Raji (cell line): ENCODE data around the gene LMO3.

ENCODE experiments used
- POLR2A ChIP-seq: IDR thresholded peaks from 2 replicates; pipeline ENCODE4 v1.6.1; 2011; ENCODE audit warnings: low read depth, low read length, control low read depth; ENCODE audit not compliant: insufficient read depth

The LMO3 gene

DNA sequence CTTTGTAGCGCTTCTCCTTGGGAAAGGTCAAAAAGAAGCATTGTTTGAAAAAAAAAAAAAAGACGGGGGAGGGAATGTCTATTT is at the start of gene LMO3:
TSS of gene LMO3 (minus strand) at position 46 of the 84 bp plus-strand sequence. CDS start 5,302 bp downstream, outside the sequence.
- no peak for TF ChIP-seq POLR2A

DNA sequence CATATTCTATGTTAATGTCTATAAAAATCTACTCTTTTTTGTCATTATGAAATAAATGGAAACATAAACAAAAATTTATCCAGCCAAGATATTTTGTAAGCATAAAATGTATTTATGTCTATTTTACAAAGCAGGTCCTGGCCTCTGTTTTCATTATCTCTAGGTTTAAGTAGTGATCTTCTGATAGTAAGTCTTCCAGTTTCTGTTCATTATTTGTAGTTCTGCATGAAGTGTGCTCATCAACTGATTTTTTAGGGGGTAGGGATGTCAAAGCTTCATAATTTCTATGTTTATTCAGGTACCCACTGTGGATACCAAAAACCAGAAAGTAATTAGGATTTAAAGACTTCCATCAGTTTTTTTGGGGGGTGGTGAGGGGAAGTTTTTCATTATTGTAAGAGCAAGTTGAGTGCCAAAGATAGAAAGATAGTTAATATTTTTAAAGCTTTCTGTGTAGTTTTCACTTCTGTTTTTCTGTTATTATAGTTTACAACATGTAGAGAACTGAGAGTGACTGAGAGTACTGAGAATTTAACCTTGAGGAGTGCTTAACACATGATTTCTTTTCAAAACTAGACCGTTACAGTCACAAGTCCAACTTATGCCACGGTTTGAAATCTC is 30.6 kb upstream of the LMO3 start:
- TF ChIP-seq POLR2A = no peak

DNA sequence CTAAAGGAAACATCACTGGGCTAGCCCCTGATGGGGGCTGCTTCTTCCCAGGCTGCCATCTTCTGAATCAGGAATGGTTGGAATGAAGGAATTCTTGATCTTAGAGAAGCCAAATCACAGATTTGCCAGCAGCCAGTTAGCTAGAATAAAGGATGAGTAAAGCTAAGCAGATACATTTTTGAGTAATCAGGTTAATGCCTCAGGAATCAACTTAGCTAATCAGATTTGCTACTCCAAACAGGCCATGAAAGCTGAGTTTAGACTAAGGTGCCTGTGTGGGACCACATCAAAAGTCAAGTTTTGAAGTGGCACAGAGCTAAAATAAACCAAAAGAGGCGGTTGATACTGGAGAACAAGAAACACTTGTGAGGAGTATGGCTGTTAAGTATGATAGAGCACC is 28.8 kb upstream of the LMO3 start:
- no peak for TF ChIP-seq POLR2A

- no peak for TF ChIP-seq POLR2A
Observed at GRCh38 chr12:16626991-16627390, 21.0 kb upstream of the LMO3 start.

- TF ChIP-seq POLR2A = no peak
Observed at GRCh38 chr12:16622338-16622737, 16.4 kb upstream of the LMO3 start.

GRCh38 chr12:16619537-16619936 is 13.6 kb upstream of the LMO3 start:
- TF ChIP-seq POLR2A = no peak

DNA sequence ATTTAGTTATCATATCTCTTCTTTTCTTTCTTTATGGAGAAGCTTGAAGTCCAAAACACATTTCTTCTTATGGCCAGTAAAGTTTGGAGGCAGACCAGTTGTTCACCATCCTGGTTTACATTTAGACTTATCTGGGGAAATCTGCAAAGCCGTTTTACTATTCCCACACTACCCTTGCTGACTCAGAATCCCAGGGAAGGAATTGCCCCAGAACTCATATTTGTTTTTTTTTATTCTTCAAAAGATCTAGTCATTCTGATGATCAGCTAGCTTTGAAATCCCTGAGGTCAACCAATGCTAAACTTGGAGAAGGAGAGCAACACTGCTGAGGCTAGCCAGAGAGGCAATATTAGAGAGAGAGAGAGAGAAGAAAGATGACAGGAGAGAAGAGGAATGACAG is 12.3 kb upstream of the LMO3 start:
- TF ChIP-seq POLR2A = no peak

DNA sequence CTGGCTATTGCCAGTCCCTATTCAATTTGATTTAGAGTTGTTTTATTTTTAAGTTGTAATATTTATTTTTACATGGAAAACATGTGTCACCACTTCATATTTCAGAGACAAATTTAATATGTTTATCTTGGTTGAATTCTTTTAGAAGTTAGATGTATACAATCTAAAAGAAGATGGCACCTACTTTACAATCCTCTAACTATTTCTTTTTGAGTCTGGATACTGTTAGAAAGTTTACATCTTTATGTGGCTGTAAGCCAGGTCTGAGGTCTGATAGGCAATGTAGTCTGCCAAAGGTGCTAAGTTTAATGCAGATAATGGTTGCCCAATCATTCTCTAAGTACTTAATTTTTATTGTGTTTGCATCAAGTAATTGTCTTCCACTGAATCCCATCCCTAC is 7.2 kb upstream of the LMO3 start:
- no peak for TF ChIP-seq POLR2A

GRCh38 chr12:16612647-16613046 is 6.7 kb upstream of the LMO3 start:
- TF ChIP-seq POLR2A = no peak

GRCh38 chr12:16611146-16611545 is 5.2 kb upstream of the LMO3 start:
- no peak for TF ChIP-seq POLR2A

DNA sequence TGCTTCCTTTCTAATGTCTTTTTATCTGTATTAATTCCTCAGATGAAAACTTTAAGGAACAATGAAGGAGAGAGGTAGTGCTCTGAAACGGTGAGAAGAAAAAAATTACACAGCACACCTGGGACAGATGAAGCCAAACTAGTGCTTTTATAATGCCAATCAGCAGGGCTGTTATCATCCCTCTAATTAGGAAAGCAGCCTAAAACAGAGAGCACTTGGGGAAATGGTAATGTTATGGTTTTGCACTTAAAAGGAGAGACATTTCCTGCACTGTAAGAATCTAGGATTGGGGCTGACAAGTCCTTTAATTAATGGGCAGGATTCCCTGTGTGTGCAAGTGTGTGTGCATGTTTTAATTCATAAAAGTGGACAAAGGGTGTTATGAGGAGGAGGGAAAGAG is 4.8 kb upstream of the LMO3 start:
- no peak for TF ChIP-seq POLR2A

DNA sequence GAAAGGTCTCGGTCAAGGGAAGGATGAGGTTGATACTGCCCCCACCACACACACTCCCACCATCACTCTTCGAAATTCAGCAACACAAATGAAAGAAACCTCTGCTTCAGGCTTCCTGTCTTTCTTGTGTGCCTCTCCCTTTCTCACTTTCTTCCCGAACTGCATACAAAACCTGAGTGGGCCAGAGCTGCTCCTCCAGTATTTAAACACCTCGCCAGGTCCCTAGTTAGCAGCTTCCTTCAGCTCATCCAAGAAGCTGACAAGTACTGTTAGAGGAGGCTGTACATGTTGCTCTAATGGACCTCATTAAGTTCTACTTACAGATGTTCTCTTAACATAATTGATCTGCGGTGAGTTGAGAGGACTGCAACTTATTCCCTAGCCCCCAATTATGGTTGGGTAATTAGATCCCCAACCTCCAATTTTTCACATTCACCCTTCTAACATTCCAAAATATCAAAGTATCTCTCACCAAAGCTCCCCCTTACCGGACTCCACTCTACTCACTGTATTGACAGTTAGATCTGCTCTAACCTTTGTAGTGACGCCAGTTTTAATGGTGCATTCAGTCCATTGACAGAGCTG is 4.1 kb upstream of the LMO3 start:
- no peak for TF ChIP-seq POLR2A

GRCh38 chr12:16608946-16609539 is 3.1 kb upstream of the LMO3 start:
- no peak for TF ChIP-seq POLR2A

DNA sequence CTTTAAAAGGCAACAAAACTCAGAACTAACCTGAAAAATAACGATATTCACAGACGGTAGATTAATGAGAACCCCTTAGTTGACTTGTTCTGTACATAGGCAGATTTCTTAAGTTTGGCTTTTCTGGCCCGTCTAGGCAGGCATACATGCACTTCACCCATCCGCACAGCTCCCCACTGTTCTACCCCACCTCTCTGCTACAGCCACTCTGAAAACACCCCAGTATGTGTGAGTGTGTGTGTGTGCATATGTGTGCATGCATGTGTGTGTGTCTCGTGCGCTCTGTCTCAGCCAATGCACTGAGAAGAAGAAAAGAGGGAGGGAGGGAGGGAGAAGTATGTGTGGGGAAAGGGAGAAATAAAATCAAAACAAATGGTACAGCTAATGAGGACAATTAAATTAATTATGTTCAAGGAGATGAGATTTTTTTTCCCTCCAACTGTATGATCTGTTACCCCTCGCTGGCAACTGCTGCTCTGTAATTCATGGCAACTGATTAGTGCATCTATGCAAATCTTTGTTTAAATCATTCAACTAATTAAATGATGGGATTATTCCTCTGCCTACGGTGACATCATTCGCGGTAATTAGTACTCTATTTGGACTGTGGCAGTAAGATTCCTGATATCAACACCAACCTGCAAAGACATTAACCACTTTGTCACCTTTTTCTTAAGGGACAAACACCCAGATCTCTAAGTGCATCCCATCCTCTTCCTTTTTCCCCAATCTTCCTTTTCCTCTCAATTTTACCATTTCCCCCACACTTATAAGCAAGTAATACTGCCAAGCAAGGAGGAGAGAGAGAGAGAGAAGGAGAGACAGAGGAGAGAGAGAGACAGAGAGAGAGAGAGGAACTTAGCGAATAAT is 2.2 kb upstream of the LMO3 start:
- TF ChIP-seq POLR2A = no peak

DNA sequence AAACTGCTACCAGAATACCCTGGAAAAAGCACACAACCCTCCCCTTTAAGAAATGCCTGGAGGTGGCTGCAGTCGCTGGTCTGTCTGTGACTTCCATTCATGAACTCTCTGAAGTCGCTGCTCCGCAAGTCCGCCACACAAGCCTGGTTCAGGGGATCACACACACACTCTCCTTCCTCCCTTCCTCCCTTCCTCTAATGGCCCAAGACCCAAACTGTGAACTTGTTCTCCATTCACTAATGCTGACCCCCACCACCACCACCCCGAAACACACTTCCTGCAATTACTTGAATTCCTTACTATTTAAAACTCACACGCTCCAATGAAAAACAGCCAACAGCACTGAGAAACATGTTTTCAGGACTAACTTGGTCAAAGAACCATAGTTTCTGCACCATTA is 1.0 kb upstream of the LMO3 start:
- no peak for TF ChIP-seq POLR2A

DNA sequence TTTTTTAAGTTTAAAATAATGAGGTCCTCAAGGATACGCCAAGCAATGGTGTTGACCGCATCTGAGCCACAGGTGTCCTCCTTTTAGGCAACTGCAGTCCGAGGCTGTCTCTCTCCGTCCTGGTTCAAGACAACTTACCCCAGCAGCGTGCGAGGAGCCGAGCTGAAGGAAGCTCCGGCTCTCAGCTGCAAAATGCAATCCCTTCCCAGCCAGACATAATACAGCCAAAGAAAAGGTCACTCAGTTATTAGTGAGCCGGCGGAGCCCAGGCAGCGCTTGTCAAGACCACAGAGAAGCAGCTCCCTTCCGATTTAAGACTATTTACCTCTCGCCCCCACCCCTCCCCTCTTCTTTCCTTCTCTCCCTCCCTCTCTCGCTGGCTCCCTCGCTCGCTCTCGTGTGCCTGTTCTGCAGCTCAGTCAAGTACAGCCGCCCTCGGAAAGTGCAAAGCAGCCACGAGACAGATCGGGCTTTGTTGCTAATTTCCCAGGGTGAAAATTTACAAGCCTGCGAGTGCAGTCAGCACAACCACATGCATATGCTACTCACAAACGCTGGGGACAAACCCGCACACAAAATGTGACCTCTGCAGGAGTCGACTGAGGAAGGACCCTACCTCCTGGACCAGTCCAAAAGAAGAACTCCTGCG is 363 bp upstream of the LMO3 start:
- no peak for TF ChIP-seq POLR2A
